Neural cell (in vitro differentiated cells): ENCODE measurements around the gene MEAK7. TPM values are rescaled to one million over a fixed set of nuclear protein-coding genes. Genes with fewer than 3 reads are reported as not detected.

Experiments
- H2AFZ ChIP-seq: fragments of 200-600, 300-800 bp; sonication (generic), shearing (Covaris generic); 2 replicates; pipeline ENCODE4 v1.6.0; 2014; ENCODE audit warnings: low read depth, mild to moderate bottlenecking, antibody characterized with exemption, low read length, moderate library complexity
- H3F3A ChIP-seq: fragments of 200-600 bp; shearing (Covaris generic); 2 replicates; pipeline ENCODE4 v1.6.1; 2016; ENCODE audit warnings: mild to moderate bottlenecking, moderate library complexity, mixed read lengths, antibody characterized with exemption, low read length; ENCODE audit not compliant: insufficient read depth, poor library complexity, severe bottlenecking
- H3K27ac ChIP-seq: fragments of 200-600, 300-800 bp; sonication (generic), shearing (Covaris generic); 2 replicates; pipeline ENCODE4 v1.5.1; 2014; ENCODE audit warnings: mild to moderate bottlenecking, low read length, moderate library complexity
- H3K27me3 ChIP-seq: fragments of 300-800, 200-600 bp; sonication (generic), shearing (Covaris generic); 2 replicates; pipeline ENCODE4 v1.6.0; 2014; ENCODE audit warnings: mild to moderate bottlenecking, low read depth, low read length, moderate library complexity; ENCODE audit not compliant: insufficient read depth
- H3K36me3 ChIP-seq: fragments of 300-800, 200-600 bp; sonication (generic), shearing (Covaris generic); 2 replicates; pipeline ENCODE4 v1.5.1; 2014; ENCODE audit warnings: mild to moderate bottlenecking, antibody characterized with exemption, low read length, moderate library complexity; ENCODE audit not compliant: insufficient read depth
- H3K4me2 ChIP-seq: fragments of 300-800, 200-600 bp; sonication (generic), shearing (Covaris generic); 2 replicates; pipeline ENCODE4 v1.6.0; 2014; ENCODE audit warnings: mild to moderate bottlenecking, low read length
- H3K4me3 ChIP-seq: fragments of 300-800, 200-600 bp; sonication (generic), shearing (Covaris generic); 2 replicates; pipeline ENCODE4 v1.5.1; 2014; ENCODE audit warnings: mild to moderate bottlenecking, low read length, moderate library complexity
- H3K79me2 ChIP-seq: fragments of 200-600 bp; shearing (Covaris generic); replicated peaks from 2 replicates; pipeline ENCODE4 v1.6.0; 2014; ENCODE audit warnings: mild to moderate bottlenecking, low read length, moderate library complexity; ENCODE audit not compliant: insufficient read depth
- H3K9ac ChIP-seq: fragments of 300-800, 200-600 bp; sonication (generic), shearing (Covaris generic); 2 replicates; pipeline ENCODE4 v1.6.1; 2016; ENCODE audit warnings: mild to moderate bottlenecking, low read length, mixed read lengths
- H3K9me2 ChIP-seq: fragments of 200-600 bp; shearing (Covaris generic); 2 replicates; pipeline ENCODE4 v1.6.1; 2016; ENCODE audit warnings: mild to moderate bottlenecking, low read length, mixed read lengths; ENCODE audit not compliant: insufficient read depth
- H3K9me3 ChIP-seq: fragments of 200-600, 300-800 bp; sonication (generic), shearing (Covaris generic); 2 replicates; pipeline ENCODE4 v1.6.1; 2016; ENCODE audit warnings: mild to moderate bottlenecking, mixed run types, low read length, moderate library complexity, mixed read lengths
- H4K20me1 ChIP-seq: fragments of 200-600 bp; shearing (Covaris generic); 2 replicates; pipeline ENCODE4 v1.6.1; 2016; ENCODE audit warnings: mild to moderate bottlenecking, mixed run types; ENCODE audit not compliant: insufficient read depth
- CTCF ChIP-seq: fragments of 450-650 bp; IDR thresholded peaks from 2 replicates; pipeline ENCODE4 v1.5.1; 2014; ENCODE audit warnings: antibody characterized with exemption, mild to moderate bottlenecking, moderate library complexity; ENCODE audit not compliant: poor library complexity, severe bottlenecking
- EP300 ChIP-seq: fragments of 450-650 bp; conservative IDR thresholded peaks from 2 replicates; pipeline ENCODE4 v1.6.1; 2014; ENCODE audit warnings: antibody characterized with exemption, mild to moderate bottlenecking, moderate library complexity; ENCODE audit not compliant: poor library complexity, severe bottlenecking
- EZH2 ChIP-seq: fragments of 200-600, 300-800 bp; shearing (Covaris generic), sonication (generic); IDR thresholded peaks from 2 replicates; pipeline ENCODE4 v1.6.1; 2014; ENCODE audit warnings: antibody characterized with exemption, low read length, borderline replicate concordance, mild to moderate bottlenecking; ENCODE audit not compliant: insufficient read depth, poor library complexity, severe bottlenecking
- MXI1 ChIP-seq: fragments of 450-650 bp; conservative IDR thresholded peaks from 2 replicates; pipeline ENCODE4 v1.6.1; 2014; ENCODE audit warnings: antibody characterized with exemption, mild to moderate bottlenecking; ENCODE audit not compliant: poor library complexity, severe bottlenecking
- POLR2AphosphoS5 ChIP-seq: IDR thresholded peaks from 2 replicates; pipeline ENCODE4 v1.6.1; 2012
- RAD21 ChIP-seq: fragments of 450-650 bp; conservative IDR thresholded peaks from 2 replicates; pipeline ENCODE4 v1.6.1; 2014; ENCODE audit warnings: antibody characterized with exemption, mild to moderate bottlenecking, moderate library complexity
- REST ChIP-seq: IDR thresholded peaks from 2 replicates; pipeline ENCODE4 v1.6.1; 2012; ENCODE audit warnings: borderline replicate concordance
- SMC3 ChIP-seq: fragments of 450-650 bp; conservative IDR thresholded peaks from 2 replicates; pipeline ENCODE4 v1.6.1; 2014; ENCODE audit warnings: antibody characterized with exemption, mild to moderate bottlenecking, moderate library complexity; ENCODE audit not compliant: poor library complexity
- TAF1 ChIP-seq: IDR thresholded peaks from 2 replicates; pipeline ENCODE4 v1.6.1; 2012; ENCODE audit warnings: low read depth
- polyA plus RNA-seq: library from polyadenylated mRNA; depleted of rRNA; stranded (reverse); fragments of >200 nt; gene quantifications from 2 replicates; pipeline ENCODE4 v1.2.3, GENCODE V29; 2014

The MEAK7 gene
- polyA plus RNA-seq, 1 donor from 2014 or later: 12.4 TPM

GRCh38 chr16:84534815-84535214, 30.4 kb upstream of the MEAK7 start:
- TF ChIP-seq POLR2AphosphoS5 (no peak), CTCF (no peak), MXI1 (no peak), EP300 (no peak), EZH2 (no peak), TAF1 (no peak), RAD21 (no peak), REST (no peak), SMC3 (no peak)
- no peak overlapping the region for H2AFZ ChIP-seq
- H3K9me2 ChIP-seq: no peaks in the 10 kb centered on the region
- H3K4me3 ChIP-seq: no peak overlapping the region
- no peak overlapping the region for H3K4me2 ChIP-seq
- H3K27ac ChIP-seq: no peak overlapping the region
- no peaks in the 10 kb centered on the region for H3F3A ChIP-seq
- no peaks in the 10 kb centered on the region for H3K9me3 ChIP-seq
- no peaks in the 10 kb centered on the region for H3K36me3 ChIP-seq
- H3K9ac ChIP-seq: no peak overlapping the region
- H4K20me1 ChIP-seq: no peaks in the 10 kb centered on the region
- no peaks in the 10 kb centered on the region for H3K79me2 ChIP-seq
- no peaks in the 10 kb centered on the region for H3K27me3 ChIP-seq

- no peaks in the 10 kb centered on the region for H3K9me2 ChIP-seq
- no peaks in the 10 kb centered on the region for H4K20me1 ChIP-seq
- H3K9me3 ChIP-seq: no peaks in the 10 kb centered on the region
- H3K4me2 ChIP-seq: no peak overlapping the region
- H3K79me2 ChIP-seq: no peaks in the 10 kb centered on the region
- H3F3A ChIP-seq: no peaks in the 10 kb centered on the region
- no peak overlapping the region for H3K27ac ChIP-seq
- H3K4me3 ChIP-seq: no peak overlapping the region
- no peak overlapping the region for H3K9ac ChIP-seq
- H2AFZ ChIP-seq: no peak overlapping the region
- no peaks in the 10 kb centered on the region for H3K27me3 ChIP-seq
- no peaks in the 10 kb centered on the region for H3K36me3 ChIP-seq
- TF ChIP-seq MXI1: no peak
- no peak for TF ChIP-seq POLR2AphosphoS5
- no peak for TF ChIP-seq EP300
- no peak for TF ChIP-seq EZH2
- TF ChIP-seq TAF1: no peak
- no peak for TF ChIP-seq CTCF
- no peak for TF ChIP-seq SMC3
- TF ChIP-seq RAD21: no peak
- no peak for TF ChIP-seq REST
Observed at GRCh38 chr16:84532855-84533486, 28.5 kb upstream of the MEAK7 start.
